SK-N-SH (cell line): ENCODE results near the gene DBP. TPM values are rescaled to one million over a fixed set of nuclear protein-coding genes. Genes with fewer than 3 reads are reported as not detected.

Experiments
- CTCF ChIA-PET: fragments of 300-600, 350-600 bp; formaldehyde crosslinking; extraction: SDS; loops from one replicate; lab custom pipeline; 2021; lab: Yijun Ruan, JAX
- POLR2A ChIA-PET: fragments of 350-600 bp; sonication (Branson Sonifier 250); formaldehyde crosslinking; extraction: SDS; loops from one replicate; lab custom pipeline; 2020; ENCODE audit warnings: antibody characterized with exemption, inconsistent platforms; lab: Yijun Ruan, JAX
- DNase-seq: peaks from one replicate; pipeline ENCODE4 v3.0.0; 2012
- H2AFZ ChIP-seq: fragments of 200-600 bp; sonication (generic); 2 replicates; pipeline ENCODE4 v1.8.1; 2016; ENCODE audit warnings: antibody characterized with exemption, mild to moderate bottlenecking, low read depth
- H3F3A ChIP-seq: fragments of 200-600 bp; sonication (generic); replicated peaks from 2 replicates; pipeline ENCODE3; 2016; ENCODE audit warnings: antibody characterized with exemption, mild to moderate bottlenecking; ENCODE audit not compliant: insufficient read depth
- H3K27ac ChIP-seq, 2 experiments: fragments of 200-500 bp in 1 of 2; fragments of 200-600 bp in 1 of 2; sonication (Bioruptor generic) in 1 of 2; sonication (generic), shearing (Covaris generic) in 1 of 2; 2 replicates each; pipeline versions ENCODE4 v1.5.1 to v1.6.1; 2014 to 2016; ENCODE audit warnings: low read depth in 2 of 2, inconsistent platforms in 1 of 2, low read length in 1 of 2, mild to moderate bottlenecking in 1 of 2, mixed read lengths in 1 of 2
- H3K27me3 ChIP-seq: fragments of 200-600 bp; sonication (generic), shearing (Covaris generic); 2 replicates; pipeline ENCODE4 v1.6.1; 2016; ENCODE audit warnings: mixed run types; ENCODE audit not compliant: insufficient read depth
- H3K36me3 ChIP-seq, 2 experiments: fragments of 200-500 bp in 1 of 2; fragments of 200-600 bp in 1 of 2; sonication (Bioruptor generic) in 1 of 2; sonication (generic) in 1 of 2; replicated peaks in 1 of 2; 2 replicates each; pipeline versions ENCODE3 to v1.5.1; 2014 to 2016; ENCODE audit warnings: low read length in 1 of 2, mild to moderate bottlenecking in 1 of 2; ENCODE audit not compliant: insufficient read depth in 2 of 2, control insufficient read depth in 1 of 2
- H3K4me1 ChIP-seq, 2 experiments: fragments of 200-500 bp in 1 of 2; fragments of 200-600 bp in 1 of 2; sonication (Bioruptor generic) in 1 of 2; sonication (generic), shearing (Covaris generic) in 1 of 2; 2 replicates each; pipeline versions ENCODE4 v1.5.1 to v1.6.1; 2014 to 2016; ENCODE audit warnings: low read depth in 1 of 2, low read length in 1 of 2, mixed run types in 1 of 2; ENCODE audit not compliant: insufficient read depth in 2 of 2, control insufficient read depth in 1 of 2
- H3K4me2 ChIP-seq: fragments of 200-600 bp; sonication (generic), shearing (Covaris generic); 2 replicates; pipeline ENCODE4 v1.6.1; 2017; ENCODE audit warnings: mixed run types
- H3K4me3 ChIP-seq, 2 experiments: fragments of 200-500 bp in 1 of 2; fragments of 200-600 bp in 1 of 2; sonication (Bioruptor generic) in 1 of 2; sonication (generic), shearing (Covaris generic) in 1 of 2; 2 replicates each; pipeline versions ENCODE4 v1.5.1 to v1.8.1; 2014 to 2016; ENCODE audit warnings: low read depth in 2 of 2, inconsistent platforms in 1 of 2, low read length in 1 of 2, mild to moderate bottlenecking in 1 of 2, mixed read lengths in 1 of 2, moderate library complexity in 1 of 2
- H3K79me2 ChIP-seq: fragments of 200-600 bp; sonication (generic); 2 replicates; pipeline ENCODE4 v1.8.1; 2017; ENCODE audit warnings: mild to moderate bottlenecking; ENCODE audit not compliant: insufficient read depth
- H3K9ac ChIP-seq: fragments of 200-600 bp; sonication (generic); 2 replicates; pipeline ENCODE4 v1.6.1; 2017; ENCODE audit warnings: mixed run types
- H3K9me2 ChIP-seq: fragments of 200-600 bp; sonication (generic); 2 replicates; pipeline ENCODE4 v1.6.1; 2017; ENCODE audit warnings: mixed run types
- H3K9me3 ChIP-seq: fragments of 200-600 bp; sonication (generic); 2 replicates; pipeline ENCODE4 v1.6.1; 2017; ENCODE audit warnings: mixed run types, mild to moderate bottlenecking, moderate library complexity
- H4K20me1 ChIP-seq: fragments of 200-600 bp; sonication (generic); 2 replicates; pipeline ENCODE4 v1.6.1; 2017; ENCODE audit warnings: mild to moderate bottlenecking, mixed run types; ENCODE audit not compliant: insufficient read depth
- CHD2 ChIP-seq: fragments of 150-350 bp; IDR thresholded peaks from 2 replicates; pipeline ENCODE4 v1.6.1; 2018; ENCODE audit warnings: low read length; ENCODE audit not compliant: partially characterized antibody
- ELF1 ChIP-seq: IDR thresholded peaks from 2 replicates; pipeline ENCODE4 v1.4.0; 2012
- EP300 ChIP-seq, 2 experiments: IDR thresholded peaks; 2 replicates each; pipeline versions ENCODE4 v1.4.0 to v1.6.1; 2012; ENCODE audit warnings: borderline replicate concordance in 1 of 2, low read depth in 1 of 2, low read length in 1 of 2
- FOSL2 ChIP-seq: IDR thresholded peaks from 2 replicates; pipeline ENCODE4 v1.4.0; 2012; ENCODE audit warnings: low read depth, mild to moderate bottlenecking, moderate library complexity, borderline replicate concordance
- FOXJ3 ChIP-seq: sonication (generic); formaldehyde crosslinking; IDR thresholded peaks from 2 replicates; pipeline ENCODE4 v1.5.1; 2020; ENCODE audit warnings: mild to moderate bottlenecking, missing genetic modification reagents
- GABPA ChIP-seq: IDR thresholded peaks from 2 replicates; pipeline ENCODE4 v1.4.0; 2012; ENCODE audit warnings: low read depth, mild to moderate bottlenecking
- IRF3 ChIP-seq: fragments of 150-350 bp; IDR thresholded peaks from 2 replicates; pipeline ENCODE4 v1.6.1; 2016; ENCODE audit warnings: mild to moderate bottlenecking, low read depth, low read length
- JUND ChIP-seq: IDR thresholded peaks from 2 replicates; pipeline ENCODE4 v1.4.0; 2012
- NFIC ChIP-seq: IDR thresholded peaks from 2 replicates; pipeline ENCODE4 v1.4.0; 2012; ENCODE audit warnings: borderline replicate concordance
- NRF1 ChIP-seq: IDR thresholded peaks from 2 replicates; pipeline ENCODE4 v1.6.1; 2012; ENCODE audit warnings: low read depth, mild to moderate bottlenecking, low read length
- RCOR1 ChIP-seq: fragments of 150-350 bp; IDR thresholded peaks from 2 replicates; pipeline ENCODE4 v1.6.1; 2017; ENCODE audit warnings: antibody characterized with exemption, low read length
- RFX5 ChIP-seq: IDR thresholded peaks from 2 replicates; pipeline ENCODE4 v1.6.1; 2012; ENCODE audit warnings: mild to moderate bottlenecking, improper control_type of control experiment, low read length
- RXRA ChIP-seq: IDR thresholded peaks from 2 replicates; pipeline ENCODE4 v1.4.0; 2012; ENCODE audit warnings: low read depth, mild to moderate bottlenecking, borderline replicate concordance
- SMC3 ChIP-seq: IDR thresholded peaks from 2 replicates; pipeline ENCODE4 v1.6.1; 2012; ENCODE audit warnings: low read depth, low read length, improper control_type of control experiment
- TAF1 ChIP-seq: IDR thresholded peaks from 2 replicates; pipeline ENCODE4 v1.6.1; 2012; ENCODE audit warnings: low read depth, mild to moderate bottlenecking, low read length, moderate library complexity, borderline replicate concordance
- TCF12 ChIP-seq: IDR thresholded peaks from 2 replicates; pipeline ENCODE4 v1.4.0; 2012
- YY1 ChIP-seq: IDR thresholded peaks from 2 replicates; pipeline ENCODE4 v1.4.0; 2012; ENCODE audit warnings: low read depth, mild to moderate bottlenecking
- WGBS: methylation state at CpG from one replicate; pipeline ENCODE4 v1.1.6; 2017; ENCODE audit warnings: low lambda C conversion rate; 5-methylcytosine and 5-hydroxymethylcytosine counted together
- polyA plus RNA-seq, 3 experiments: library from polyadenylated mRNA; depleted of rRNA; stranded (reverse); fragments of >200 nt; gene quantifications; 2 replicates each; pipeline ENCODE4 v1.2.3, GENCODE V29; 2012
- TF ChIP-seq, protein P1 (sequence below): fragments of 150-350 bp; IDR thresholded peaks from 2 replicates; pipeline ENCODE4 v1.6.1; 2017; ENCODE audit warnings: antibody characterized with exemption, low read length, low read depth, borderline replicate concordance
- TF ChIP-seq, protein P2 (sequence below): IDR thresholded peaks from 2 replicates; pipeline ENCODE4 v1.4.0; 2012; ENCODE audit warnings: low read depth, borderline replicate concordance

Gene DBP
- polyA plus RNA-seq, 1 of the 3 experiments (the other 2 are of a cell fraction), result 12.6 TPM

- TF ChIP-seq IRF3 (no peak), RXRA (peak; percentile 33; the same call in 1 of the 2 replicates), TAF1 (no peak; the same call in 1 of the 2 replicates), NFIC (peak; percentile 47; the same call in 1 of the 2 replicates), RCOR1 (no peak), ELF1 (no peak), GABPA (no peak; the same call in 1 of the 2 replicates), FOSL2 (peak; percentile 37; the same call in 1 of the 2 replicates), TCF12 (no peak), JUND (no peak), SMC3 (peak; percentile 66), RFX5 (no peak)
- TF ChIP-seq, protein P1, sequence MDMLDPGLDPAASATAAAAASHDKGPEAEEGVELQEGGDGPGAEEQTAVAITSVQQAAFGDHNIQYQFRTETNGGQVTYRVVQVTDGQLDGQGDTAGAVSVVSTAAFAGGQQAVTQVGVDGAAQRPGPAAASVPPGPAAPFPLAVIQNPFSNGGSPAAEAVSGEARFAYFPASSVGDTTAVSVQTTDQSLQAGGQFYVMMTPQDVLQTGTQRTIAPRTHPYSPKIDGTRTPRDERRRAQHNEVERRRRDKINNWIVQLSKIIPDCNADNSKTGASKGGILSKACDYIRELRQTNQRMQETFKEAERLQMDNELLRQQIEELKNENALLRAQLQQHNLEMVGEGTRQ, result no peak
- TF ChIP-seq, protein P2, sequence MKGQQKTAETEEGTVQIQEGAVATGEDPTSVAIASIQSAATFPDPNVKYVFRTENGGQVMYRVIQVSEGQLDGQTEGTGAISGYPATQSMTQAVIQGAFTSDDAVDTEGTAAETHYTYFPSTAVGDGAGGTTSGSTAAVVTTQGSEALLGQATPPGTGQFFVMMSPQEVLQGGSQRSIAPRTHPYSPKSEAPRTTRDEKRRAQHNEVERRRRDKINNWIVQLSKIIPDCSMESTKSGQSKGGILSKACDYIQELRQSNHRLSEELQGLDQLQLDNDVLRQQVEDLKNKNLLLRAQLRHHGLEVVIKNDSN, result no peak
Measured at GRCh38 chr19:48588670-48589401, 48.3 kb downstream of the DBP start (continued).

DNA sequence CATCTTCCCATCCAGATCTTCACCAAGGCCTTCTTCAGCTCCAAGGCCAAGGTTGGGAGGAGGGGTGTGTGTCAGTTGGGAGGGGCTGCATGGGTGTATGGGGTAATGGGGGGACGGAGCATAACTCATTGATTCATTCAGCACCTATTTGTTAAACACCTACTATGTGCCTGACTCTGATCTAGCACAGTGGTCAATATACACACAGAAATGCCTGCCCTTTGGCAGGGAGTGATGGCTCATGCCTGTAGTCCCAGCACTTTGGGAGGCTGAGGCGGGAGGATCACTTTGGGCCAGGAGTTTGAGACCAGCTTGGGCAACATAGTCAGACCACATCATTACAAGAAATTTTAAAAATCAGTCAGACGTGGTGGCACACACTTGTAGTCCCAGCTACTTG is 49.8 kb downstream of the DBP start:
- no peak for DNase-seq
- TF ChIP-seq RCOR1 (no peak), NFIC (no peak), NRF1 (no peak), FOXJ3 (CRISPR knock-in tag) (no peak), YY1 (no peak), ELF1 (no peak), EP300 (IDR thresholded peaks at IDR 0.05; ENCODE audit: borderline replicate concordance in 1 of 2, low read depth in 1 of 2, low read length in 1 of 2) (no peak), CHD2 (no peak), JUND (no peak)
- TF ChIP-seq, protein P1, result no peak
- ChIA-PET POLR2A (interaction anchor here (0.6 kb wide), 1 partner anchor 640 kb away, joined by 3 read pairs; no protein-coding TSS in a partner anchor), CTCF (interaction anchor here (1.1 to 9.2 kb wide), 6 partner anchors 13 to 273 kb away, joined by 5 to 230 read pairs (median 11); partner anchors contain the start of gene LMTK3)
- Histone ChIP-seq H3K9me3 (no peaks in the 10 kb centered on the region), H3K79me2 (no peaks in the 10 kb centered on the region), H3K4me2 (no peak overlapping the region), H3K4me3 (no peak overlapping the region), H3K36me3 (no peaks in the 10 kb centered on the region), H3K9ac (no peak overlapping the region), H3K9me2 (no peaks in the 10 kb centered on the region), H3K27ac (no peak overlapping the region), H3K4me1 (no peaks in the 10 kb centered on the region; a peak in 1 of 4 replicates), H2AFZ (no peak overlapping the region), H3K27me3 (no peaks in the 10 kb centered on the region), H4K20me1 (no peaks in the 10 kb centered on the region), H3F3A (peaks cover 13% of the 10 kb centered on the region)
- 92% methylated on average over 3 of the region's 3 CpGs for WGBS
